ENCODE data around the gene LRCH3.

GRCh38 chr3:197746801-197747237 lies 44.2 kb upstream of the LRCH3 start:
- TF ChIP-seq CTCF (conservative IDR thresholded peaks at IDR 0.05; ENCODE audit: low read depth, low read length) (no peak), EZH2 (IDR thresholded peaks at IDR 0.05; ENCODE audit: borderline replicate concordance, low read depth, low read length, poor library complexity, severe bottlenecking) (no peak)

Data from A673 (cell line).